Measurements from ENCODE around the gene TMEM125.

Gene TMEM125

DNA sequence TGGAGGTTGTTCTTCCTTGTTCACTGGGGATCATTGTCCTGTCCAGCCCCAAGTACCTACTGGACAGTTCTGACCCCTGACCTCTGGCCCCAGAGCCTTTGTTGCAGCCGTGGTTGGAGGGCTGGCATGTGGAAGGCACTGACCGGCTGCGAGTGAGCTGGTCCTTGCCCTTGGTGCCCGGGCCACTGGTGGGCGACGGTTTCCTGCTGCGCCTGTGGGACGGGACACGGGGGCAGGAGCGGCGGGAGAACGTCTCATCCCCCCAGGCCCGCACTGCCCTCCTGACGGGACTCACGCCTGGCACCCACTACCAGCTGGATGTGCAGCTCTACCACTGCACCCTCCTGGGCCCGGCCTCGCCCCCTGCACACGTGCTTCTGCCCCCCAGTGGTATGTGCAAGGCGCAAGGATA is 42.4 kb downstream of the TMEM125 start:
- no peak for DNase-seq (ENCODE audit: low read depth)

- no peak for DNase-seq (ENCODE audit: low read depth)
These were observed 43.1 kb downstream of the TMEM125 start for GRCh38 chr1:43312663-43313515.

DNA sequence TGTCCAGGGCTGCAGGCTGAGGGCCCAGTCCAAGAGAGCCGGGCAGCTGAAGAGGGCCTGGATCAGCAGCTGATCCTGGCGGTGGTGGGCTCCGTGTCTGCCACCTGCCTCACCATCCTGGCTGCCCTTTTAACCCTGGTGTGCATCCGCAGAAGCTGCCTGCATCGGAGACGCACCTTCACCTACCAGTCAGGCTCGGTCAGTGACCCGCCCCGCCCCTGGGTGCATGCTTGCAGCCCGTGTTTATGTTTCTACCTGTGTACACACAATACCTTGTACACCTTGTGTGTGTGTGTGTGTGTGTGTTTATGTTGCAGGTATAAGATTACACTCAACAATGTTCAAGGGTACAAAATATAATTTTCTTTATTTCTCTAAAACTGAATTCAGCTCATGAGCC is 44.0 kb downstream of the TMEM125 start:
- DNase-seq (ENCODE audit: low read depth) = no peak

DNA sequence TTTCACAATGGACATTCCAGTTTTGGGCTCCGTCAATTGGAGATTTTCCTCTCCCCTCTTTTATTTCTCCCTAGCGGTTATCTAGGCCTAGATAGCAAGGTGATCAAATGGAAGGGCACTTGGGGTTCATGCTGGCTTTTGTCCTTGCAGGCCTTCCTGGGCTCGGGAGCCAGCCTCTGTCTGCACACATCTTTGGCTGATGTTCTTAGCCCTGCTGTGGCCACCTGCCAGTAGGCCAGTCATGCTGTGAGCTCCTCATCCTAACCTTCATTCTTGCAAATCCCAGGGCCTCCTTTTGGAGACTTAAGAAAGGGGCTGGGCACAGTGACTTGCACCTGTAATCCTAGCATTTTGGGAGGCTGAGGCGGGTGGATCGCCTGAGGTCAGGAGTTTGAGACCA is 44.5 kb downstream of the TMEM125 start:
- no peak for DNase-seq (ENCODE audit: low read depth)

GRCh38 chr1:43315481-43315880 is 45.7 kb downstream of the TMEM125 start:
- no peak for DNase-seq (ENCODE audit: low read depth)

- DNase-seq (ENCODE audit: low read depth) = no peak
These were observed 46.4 kb downstream of the TMEM125 start for GRCh38 chr1:43315963-43316737.

GRCh38 chr1:43316738-43317520 is 47.1 kb downstream of the TMEM125 start:
- DNase-seq (ENCODE audit: low read depth) = no peak

GRCh38 chr1:43317817-43318471 is 48.2 kb downstream of the TMEM125 start:
- DNase-seq (ENCODE audit: low read depth) = no peak

- DNase-seq (ENCODE audit: low read depth) = no peak
These were observed 49.0 kb downstream of the TMEM125 start for GRCh38 chr1:43318831-43319230.

DNA sequence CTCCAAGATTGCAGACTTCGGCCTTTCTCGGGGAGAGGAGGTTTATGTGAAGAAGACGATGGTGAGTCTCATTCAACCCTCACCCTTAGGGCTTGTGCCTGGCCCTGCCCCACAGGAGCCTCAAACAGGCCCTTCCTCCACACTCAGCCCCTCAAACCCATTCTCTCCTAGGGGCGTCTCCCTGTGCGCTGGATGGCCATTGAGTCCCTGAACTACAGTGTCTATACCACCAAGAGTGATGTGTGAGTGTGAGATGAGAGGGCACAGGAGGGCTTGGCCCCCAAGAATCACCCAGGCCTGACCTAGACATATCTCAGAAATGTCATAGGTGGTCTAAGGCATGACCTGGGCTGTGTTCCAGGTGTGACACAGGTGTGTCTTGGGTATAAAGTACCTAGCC is 49.5 kb downstream of the TMEM125 start:
- DNase-seq (ENCODE audit: low read depth) = no peak

DNA sequence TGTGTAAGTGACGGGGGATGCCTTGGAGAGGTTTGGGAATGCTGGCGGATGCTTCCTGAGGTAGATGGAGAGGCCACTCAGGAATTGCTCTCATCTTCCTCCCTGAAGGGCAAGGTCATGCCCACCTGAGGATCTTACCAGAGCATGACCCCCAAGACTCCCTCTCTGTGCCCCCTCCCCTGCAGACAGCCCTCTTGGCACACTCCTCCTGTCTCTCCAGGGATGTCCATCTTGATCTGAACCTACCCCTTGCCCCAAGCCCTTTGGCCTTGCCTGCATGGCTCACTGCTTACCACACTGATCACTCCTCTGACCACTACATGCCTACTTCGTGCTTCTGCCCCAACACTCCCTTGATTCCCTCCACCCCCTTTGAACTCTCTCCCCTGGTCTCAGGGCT is 50.0 kb downstream of the TMEM125 start:
- DNase-seq (ENCODE audit: low read depth) = no peak

GRCh38 chr1:43321331-43321891 is 51.6 kb downstream of the TMEM125 start:
- no peak for DNase-seq (ENCODE audit: low read depth)

DNA sequence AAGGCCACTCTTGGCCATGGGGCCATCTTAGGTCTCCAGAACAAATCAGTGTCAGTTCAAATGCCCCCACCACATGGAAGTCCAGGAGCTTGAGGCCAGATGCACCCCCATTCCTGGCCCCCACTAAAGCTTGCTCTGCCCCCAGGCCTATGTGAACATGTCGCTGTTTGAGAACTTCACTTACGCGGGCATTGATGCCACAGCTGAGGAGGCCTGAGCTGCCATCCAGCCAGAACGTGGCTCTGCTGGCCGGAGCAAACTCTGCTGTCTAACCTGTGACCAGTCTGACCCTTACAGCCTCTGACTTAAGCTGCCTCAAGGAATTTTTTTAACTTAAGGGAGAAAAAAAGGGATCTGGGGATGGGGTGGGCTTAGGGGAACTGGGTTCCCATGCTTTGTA is 52.7 kb downstream of the TMEM125 start:
- no peak for DNase-seq (ENCODE audit: low read depth)
